ENCODE data around the gene PAF1. TPM values are rescaled to one million over a fixed set of nuclear protein-coding genes. Genes with fewer than 3 reads are reported as not detected.

The PAF1 gene
- total and polyA plus RNA-seq, 2 of the 13 experiments (the other 11 are each of a cell fraction or from before 2014, with no cell fraction given): 30.2 to 31.1 TPM

DNA sequence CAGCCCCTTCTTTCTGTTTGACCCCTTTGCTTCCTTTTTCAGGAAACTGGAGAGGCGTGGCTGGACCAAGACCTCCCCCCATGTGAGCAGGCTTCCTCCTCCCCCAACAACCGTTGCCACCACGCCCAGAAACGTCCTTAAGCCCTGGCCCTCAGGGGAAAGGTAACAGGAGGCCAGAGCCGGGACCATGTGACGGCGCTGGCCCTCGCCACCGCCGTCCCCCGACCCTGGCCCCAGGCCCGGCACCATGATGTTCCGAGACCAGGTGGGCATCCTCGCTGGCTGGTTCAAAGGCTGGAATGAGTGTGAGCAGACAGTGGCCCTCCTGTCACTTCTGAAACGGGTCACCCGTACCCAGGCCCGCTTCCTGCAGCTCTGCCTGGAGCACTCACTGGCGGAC lies 34.3 kb downstream of the PAF1 start:
- no peak overlapping the region for H3K27ac ChIP-seq (ENCODE audit: extremely low read length, insufficient read depth, low read length)
- no peaks in the 10 kb centered on the region for H4K20me1 ChIP-seq (ENCODE audit: insufficient read depth, low read length)
- no peaks in the 10 kb centered on the region for H3K4me1 ChIP-seq (ENCODE audit: insufficient read depth, low read length)
- no peak for DNase-seq (ENCODE audit: low spot score)
- H2AFZ ChIP-seq (ENCODE audit: low read length): no peak overlapping the region
- no peak for FAIRE-seq
- no TSS peak for BruUV-seq (replicated peaks)
- CTCF ChIA-PET (ENCODE audit: low intra/inter-chr PET ratio, low total read pairs): no interaction called here
- intact Hi-C loops (cut with micrococcal nuclease; ENCODE audit: unreplicated experiment): no loop called here
- TF ChIP-seq ZNF614 (CRISPR knock-in tag; IDR thresholded peaks at IDR 0.05; ENCODE audit: borderline replicate concordance) (no peak), PAWR (CRISPR knock-in tag; IDR thresholded peaks at IDR 0.05; ENCODE audit: borderline replicate concordance) (no peak), SP140L (CRISPR knock-in tag; IDR thresholded peaks at IDR 0.05; ENCODE audit: borderline replicate concordance) (no peak), NFE2L2 (IDR thresholded peaks at IDR 0.05; ENCODE audit: low read length) (no peak)
- TF ChIP-seq, protein P1, sequence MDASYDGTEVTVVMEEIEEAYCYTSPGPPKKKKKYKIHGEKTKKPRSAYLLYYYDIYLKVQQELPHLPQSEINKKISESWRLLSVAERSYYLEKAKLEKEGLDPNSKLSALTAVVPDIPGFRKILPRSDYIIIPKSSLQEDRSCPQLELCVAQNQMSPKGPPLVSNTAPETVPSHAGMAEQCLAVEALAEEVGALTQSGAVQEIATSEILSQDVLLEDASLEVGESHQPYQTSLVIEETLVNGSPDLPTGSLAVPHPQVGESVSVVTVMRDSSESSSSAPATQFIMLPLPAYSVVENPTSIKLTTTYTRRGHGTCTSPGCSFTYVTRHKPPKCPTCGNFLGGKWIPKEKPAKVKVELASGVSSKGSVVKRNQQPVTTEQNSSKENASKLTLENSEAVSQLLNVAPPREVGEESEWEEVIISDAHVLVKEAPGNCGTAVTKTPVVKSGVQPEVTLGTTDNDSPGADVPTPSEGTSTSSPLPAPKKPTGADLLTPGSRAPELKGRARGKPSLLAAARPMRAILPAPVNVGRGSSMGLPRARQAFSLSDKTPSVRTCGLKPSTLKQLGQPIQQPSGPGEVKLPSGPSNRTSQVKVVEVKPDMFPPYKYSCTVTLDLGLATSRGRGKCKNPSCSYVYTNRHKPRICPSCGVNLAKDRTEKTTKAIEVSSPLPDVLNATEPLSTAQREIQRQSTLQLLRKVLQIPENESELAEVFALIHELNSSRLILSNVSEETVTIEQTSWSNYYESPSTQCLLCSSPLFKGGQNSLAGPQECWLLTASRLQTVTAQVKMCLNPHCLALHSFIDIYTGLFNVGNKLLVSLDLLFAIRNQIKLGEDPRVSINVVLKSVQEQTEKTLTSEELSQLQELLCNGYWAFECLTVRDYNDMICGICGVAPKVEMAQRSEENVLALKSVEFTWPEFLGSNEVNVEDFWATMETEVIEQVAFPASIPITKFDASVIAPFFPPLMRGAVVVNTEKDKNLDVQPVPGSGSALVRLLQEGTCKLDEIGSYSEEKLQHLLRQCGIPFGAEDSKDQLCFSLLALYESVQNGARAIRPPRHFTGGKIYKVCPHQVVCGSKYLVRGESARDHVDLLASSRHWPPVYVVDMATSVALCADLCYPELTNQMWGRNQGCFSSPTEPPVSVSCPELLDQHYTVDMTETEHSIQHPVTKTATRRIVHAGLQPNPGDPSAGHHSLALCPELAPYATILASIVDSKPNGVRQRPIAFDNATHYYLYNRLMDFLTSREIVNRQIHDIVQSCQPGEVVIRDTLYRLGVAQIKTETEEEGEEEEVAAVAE (CRISPR knock-in tag; IDR thresholded peaks at IDR 0.05; ENCODE audit: borderline replicate concordance): no peak
- H3K9me3 ChIP-seq (ENCODE audit: low read length): no peaks in the 10 kb centered on the region
- peaks cover 26 to 74% of the 10 kb centered on the region in 2 experiments for H3K36me3 ChIP-seq (replicated peaks in 1 of 2; ENCODE audit: control insufficient read depth in 1 of 2, insufficient read depth in 2 of 2, low read length in 2 of 2)
- H3K27me3 ChIP-seq (ENCODE audit: control insufficient read depth in 1 of 2, insufficient read depth in 2 of 2, low read length in 2 of 2): no peaks in the 10 kb centered on the region
- H3K79me2 ChIP-seq (ENCODE audit: insufficient read depth, low read length): no peaks in the 10 kb centered on the region
- in situ Hi-C loops (cut with HindIII; ENCODE audit: extremely low pct_ligation_motif_present, low pct_unique_long_range_greater_than_20kb): no loop called here
- no peak overlapping the region for H3K9ac ChIP-seq (ENCODE audit: insufficient read depth, low read depth, low read length)
- no peak overlapping the region for H3K4me3 ChIP-seq (replicated peaks in 1 of 3; ENCODE audit: insufficient read depth in 1 of 3, low read depth in 2 of 3, low read length in 3 of 3)
- 96% methylated on average over 16 of the region's 18 CpGs for WGBS (ENCODE audit: low lambda C conversion rate)
- no peak for ATAC-seq
- POLR2A ChIA-PET: no interaction called here
- no peak overlapping the region for H3K4me2 ChIP-seq (ENCODE audit: low read depth, low read length)

All from HepG2 (cell line).